ENCODE results near the gene RFC3.

The RFC3 gene

GRCh38 chr13:33817513-33817900 is 442 bp upstream of the RFC3 start:
- ChIA-PET POLR2A (no interaction called here), CTCF (interaction anchor here (0.6 kb wide), 1 partner anchor 33 kb away, joined by 3 read pairs; no protein-coding TSS in a partner anchor)
- Histone ChIP-seq H3K4me1 (ENCODE audit: control insufficient read depth, insufficient read depth, low read length) (no peaks in the 10 kb centered on the region), H3K36me3 (ENCODE audit: control insufficient read depth in 2 of 2, insufficient read depth in 1 of 2, low read length in 2 of 2) (peaks cover 6 to 24% of the 10 kb centered on the region in 2 experiments; a peak in 2 of 3 replicates), H3K9me3 (ENCODE audit: control insufficient read depth, insufficient read depth, low read depth, low read length) (no peaks in the 10 kb centered on the region), H3K27ac (ENCODE audit: extremely low read depth, low read depth, low read length) (no peak overlapping the region), H3K4me3 (ENCODE audit: low read depth, low read length) (peak overlapping the region; percentile 71)
- TF ChIP-seq SP3 (tag by site-specific recombination; IDR thresholded peaks at IDR 0.05) (no peak), ZNF221 (tag by site-specific recombination; IDR thresholded peaks at IDR 0.05; ENCODE audit: borderline replicate concordance) (no peak), ZNF549 (tag by site-specific recombination; IDR thresholded peaks at IDR 0.05) (no peak), TRIM28 (IDR thresholded peaks at IDR 0.05; ENCODE audit: borderline replicate concordance, low read length) (no peak), ZNF121 (tag by site-specific recombination; IDR thresholded peaks at IDR 0.05) (no peak), ZNF677 (tag by site-specific recombination; IDR thresholded peaks at IDR 0.05) (no peak), ZNF629 (tag by site-specific recombination; IDR thresholded peaks at IDR 0.05) (no peak), ZSCAN30 (tag by site-specific recombination; IDR thresholded peaks at IDR 0.05) (no peak), ZNF701 (tag by site-specific recombination; IDR thresholded peaks at IDR 0.05) (no peak), ZIC2 (tag by site-specific recombination; IDR thresholded peaks at IDR 0.05) (no peak), ZNF138 (tag by site-specific recombination; IDR thresholded peaks at IDR 0.05; ENCODE audit: borderline replicate concordance) (no peak), ZNF664 (tag by site-specific recombination; IDR thresholded peaks at IDR 0.05) (no peak), ZNF112 (tag by site-specific recombination; IDR thresholded peaks at IDR 0.05) (no peak), IKZF3 (tag by site-specific recombination; IDR thresholded peaks at IDR 0.05) (no peak)
- TF ChIP-seq, protein P1, sequence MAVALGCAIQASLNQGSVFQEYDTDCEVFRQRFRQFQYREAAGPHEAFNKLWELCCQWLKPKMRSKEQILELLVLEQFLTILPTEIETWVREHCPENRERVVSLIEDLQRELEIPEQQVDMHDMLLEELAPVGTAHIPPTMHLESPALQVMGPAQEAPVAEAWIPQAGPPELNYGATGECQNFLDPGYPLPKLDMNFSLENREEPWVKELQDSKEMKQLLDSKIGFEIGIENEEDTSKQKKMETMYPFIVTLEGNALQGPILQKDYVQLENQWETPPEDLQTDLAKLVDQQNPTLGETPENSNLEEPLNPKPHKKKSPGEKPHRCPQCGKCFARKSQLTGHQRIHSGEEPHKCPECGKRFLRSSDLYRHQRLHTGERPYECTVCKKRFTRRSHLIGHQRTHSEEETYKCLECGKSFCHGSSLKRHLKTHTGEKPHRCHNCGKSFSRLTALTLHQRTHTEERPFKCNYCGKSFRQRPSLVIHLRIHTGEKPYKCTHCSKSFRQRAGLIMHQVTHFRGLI (tag by site-specific recombination; IDR thresholded peaks at IDR 0.05): no peak

- no peak for TF ChIP-seq ZBTB11 (tag by site-specific recombination; conservative IDR thresholded peaks at IDR 0.05; ENCODE audit: low read depth)
- no peak for TF ChIP-seq KLF1 (tag by site-specific recombination; IDR thresholded peaks at IDR 0.05)
- no peak for TF ChIP-seq EGR2 (tag by site-specific recombination; IDR thresholded peaks at IDR 0.05; ENCODE audit: low read depth)
- TF ChIP-seq ZNF76 (tag by site-specific recombination; IDR thresholded peaks at IDR 0.05; ENCODE audit: borderline replicate concordance, low read depth): no peak
- no peak for TF ChIP-seq ZNF248 (tag by site-specific recombination; IDR thresholded peaks at IDR 0.05)
- TF ChIP-seq ZNF623 (tag by site-specific recombination; IDR thresholded peaks at IDR 0.05): no peak
- no peak for TF ChIP-seq ZNF792 (tag by site-specific recombination; IDR thresholded peaks at IDR 0.05)
- no peak for TF ChIP-seq ZNF366 (tag by site-specific recombination; conservative IDR thresholded peaks at IDR 0.05)
- no peaks in the 10 kb centered on the region for H3K4me1 ChIP-seq (ENCODE audit: control insufficient read depth, insufficient read depth, low read length)
- H3K36me3 ChIP-seq (ENCODE audit: control insufficient read depth in 2 of 2, insufficient read depth in 1 of 2, low read length in 2 of 2): peaks cover 53 to 82% of the 10 kb centered on the region in 2 experiments
- POLR2A ChIA-PET: no interaction called here
- CTCF ChIA-PET: no interaction called here
- H3K4me3 ChIP-seq (ENCODE audit: low read depth, low read length): no peak overlapping the region
- H3K9me3 ChIP-seq (ENCODE audit: control insufficient read depth, insufficient read depth, low read depth, low read length): no peaks in the 10 kb centered on the region
- no peak overlapping the region for H3K27ac ChIP-seq (ENCODE audit: extremely low read depth, low read depth, low read length)
Measured at GRCh38 chr13:33825083-33825482, 7.1 kb downstream of the RFC3 start.

All from HEK293 (cell line).